ENCODE results near the gene SLCO3A1.
A peak's percentile ranks its signal among the peaks of the same experiment; 100 is the strongest.

Gene SLCO3A1

DNA sequence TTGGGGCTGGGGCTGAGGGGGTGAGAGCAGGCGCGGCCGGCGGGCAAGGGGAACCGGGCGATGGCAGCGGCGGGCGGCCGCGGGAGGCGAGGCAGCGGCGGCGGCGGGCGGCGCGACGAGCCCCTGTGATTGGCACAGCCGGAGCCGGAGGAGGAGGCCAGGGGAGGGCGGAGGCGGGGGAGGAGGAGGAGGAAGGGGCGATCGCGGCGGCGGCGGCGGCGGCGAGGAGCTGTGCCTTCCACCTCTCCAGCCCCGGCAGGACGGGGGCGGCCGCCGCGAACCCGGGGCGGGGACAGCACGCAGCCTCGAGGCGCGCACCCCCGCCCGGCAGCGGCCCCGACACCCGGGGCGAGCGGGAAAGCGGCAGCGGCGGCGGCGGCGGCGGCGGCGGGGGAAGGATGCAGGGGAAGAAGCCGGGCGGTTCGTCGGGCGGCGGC lies at the start of gene SLCO3A1:
TSS of gene SLCO3A1 (plus strand) at position 198 of the 437 bp plus-strand sequence.
- DNase-seq, result no peak

DNA sequence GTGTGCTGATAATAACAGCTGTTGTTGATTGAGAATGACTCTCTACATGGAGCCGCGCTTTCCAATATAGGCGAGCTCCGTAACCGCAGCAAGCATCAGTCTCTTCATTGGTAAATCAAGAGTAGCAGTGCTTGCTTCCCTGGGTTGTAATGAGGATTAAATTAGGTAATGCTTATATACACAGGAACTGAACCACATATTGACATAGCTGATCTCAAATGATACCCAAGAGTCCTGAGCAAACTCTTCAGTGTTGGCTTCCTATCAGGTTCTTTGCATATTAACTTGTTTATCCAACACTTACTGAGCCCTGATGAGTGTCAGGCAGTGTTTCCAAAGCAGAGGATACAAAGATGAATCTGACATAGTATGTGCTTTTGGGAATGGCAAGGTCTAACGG lies 46.4 kb upstream of the SLCO3A1 start:
- no peak for DNase-seq

DNA sequence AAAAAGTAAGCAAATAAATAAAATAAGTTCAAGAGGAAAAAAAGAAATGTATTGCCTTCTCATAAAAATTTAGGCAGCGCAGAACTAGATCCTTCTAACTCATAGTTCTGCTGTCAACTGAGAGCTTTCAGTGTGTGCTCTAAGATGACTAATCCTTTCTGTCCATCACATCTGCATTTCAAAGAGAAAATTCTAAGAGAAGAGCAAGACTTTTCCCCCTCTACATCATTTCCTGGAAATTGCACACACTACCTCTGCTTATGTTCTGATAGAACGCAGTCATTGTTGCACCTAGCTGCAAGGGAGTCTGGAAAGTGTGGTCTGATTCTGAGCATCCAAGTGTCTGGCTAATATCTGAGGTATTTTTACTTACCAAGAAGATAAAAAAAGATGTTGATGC lies 39.6 kb upstream of the SLCO3A1 start:
- no peak for DNase-seq

DNA sequence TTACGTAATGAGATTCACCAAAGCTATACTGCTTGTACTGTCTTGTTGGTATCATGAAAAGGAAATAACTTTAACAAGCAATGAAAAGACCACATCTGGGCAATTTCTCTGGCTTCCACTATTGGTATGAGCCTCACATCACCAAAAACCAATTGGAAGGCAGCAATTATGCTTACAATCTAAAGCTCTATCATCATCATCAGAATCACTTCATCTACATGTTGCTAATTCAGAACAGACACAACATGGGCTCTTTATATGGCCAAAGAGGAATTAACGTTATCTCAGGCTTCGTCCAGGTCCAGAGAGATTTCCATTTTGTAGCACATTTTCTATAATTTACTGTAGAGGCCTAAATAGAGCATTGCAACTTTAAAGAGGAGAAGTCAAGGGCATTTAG lies 36.6 kb upstream of the SLCO3A1 start:
- no peak for DNase-seq

DNA sequence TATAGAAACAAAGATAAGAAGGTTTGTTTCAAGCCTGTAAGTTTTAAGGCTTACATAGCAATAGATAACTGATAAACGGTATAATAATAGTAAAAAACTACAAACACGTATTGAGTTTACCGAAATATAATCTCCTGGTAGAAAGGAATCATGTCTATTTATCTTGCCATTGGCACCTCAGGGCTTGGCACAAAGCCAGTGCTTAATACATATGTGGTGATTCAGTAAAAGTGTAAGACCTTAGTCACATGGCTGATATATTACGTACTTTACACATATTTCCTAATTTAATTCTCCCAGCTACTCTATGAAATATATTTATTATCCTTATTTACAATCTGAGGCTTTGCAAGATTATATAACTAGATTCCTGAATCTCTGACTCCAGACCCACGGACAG lies 32.0 kb upstream of the SLCO3A1 start:
- DNase-seq, result no peak

DNA sequence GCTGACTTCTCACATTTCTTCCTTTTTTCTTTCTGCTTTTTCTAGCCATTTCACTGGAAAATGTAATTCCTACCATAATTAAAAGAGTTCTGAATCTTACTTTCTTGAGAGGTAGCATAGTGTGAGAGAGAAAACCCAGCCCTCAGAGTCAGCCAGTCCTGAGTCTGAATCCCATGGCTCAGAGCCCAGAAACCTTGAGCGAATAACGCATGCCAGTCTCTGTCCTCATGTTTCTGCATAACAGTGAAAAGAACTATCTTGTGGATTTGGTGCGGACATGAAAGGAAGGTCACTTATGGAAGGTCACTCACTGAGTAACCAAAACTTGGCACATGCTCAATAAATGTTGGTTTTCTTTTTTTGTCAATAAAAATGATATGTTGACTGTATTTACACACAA lies 29.3 kb upstream of the SLCO3A1 start:
- no peak for DNase-seq

DNA sequence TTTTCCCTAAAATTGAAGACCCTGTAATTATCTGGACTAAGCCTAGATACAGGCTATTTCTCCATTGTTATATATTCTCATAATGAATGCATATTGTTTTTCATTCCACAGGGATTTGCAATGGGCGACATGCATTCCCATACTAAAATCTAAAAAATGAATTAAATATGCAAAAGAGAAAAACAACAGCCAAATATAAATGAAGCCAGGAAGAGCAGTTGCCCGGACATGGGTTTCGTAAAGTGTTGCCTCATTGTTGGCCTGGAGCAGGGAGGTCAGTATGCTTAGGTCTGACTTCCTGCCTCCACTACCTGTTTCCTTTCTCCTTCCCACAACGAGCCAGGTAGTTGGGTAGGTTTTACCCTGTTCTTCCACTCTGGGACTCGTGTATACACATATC lies 27.1 kb upstream of the SLCO3A1 start:
- DNase-seq, result no peak

DNA sequence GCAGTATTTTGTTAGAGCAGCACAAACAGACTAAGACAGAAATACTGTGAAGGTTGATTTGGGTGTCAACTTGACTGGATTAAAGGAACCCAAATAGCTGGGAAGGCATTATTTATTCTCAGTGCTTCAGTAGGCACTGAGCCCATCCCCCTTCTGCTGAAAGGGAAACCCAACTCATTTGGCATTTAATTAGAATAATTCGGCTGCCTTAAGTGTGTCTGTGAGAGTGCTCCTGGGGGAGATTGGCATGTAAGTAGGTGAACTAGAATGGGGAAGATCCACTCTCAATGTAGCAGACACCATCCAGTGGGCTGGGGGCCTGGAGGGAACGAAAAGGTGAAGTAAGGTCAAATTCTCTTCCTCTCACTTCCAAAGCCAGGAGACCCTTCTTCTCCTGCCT lies 20.5 kb upstream of the SLCO3A1 start:
- no peak for DNase-seq

DNA sequence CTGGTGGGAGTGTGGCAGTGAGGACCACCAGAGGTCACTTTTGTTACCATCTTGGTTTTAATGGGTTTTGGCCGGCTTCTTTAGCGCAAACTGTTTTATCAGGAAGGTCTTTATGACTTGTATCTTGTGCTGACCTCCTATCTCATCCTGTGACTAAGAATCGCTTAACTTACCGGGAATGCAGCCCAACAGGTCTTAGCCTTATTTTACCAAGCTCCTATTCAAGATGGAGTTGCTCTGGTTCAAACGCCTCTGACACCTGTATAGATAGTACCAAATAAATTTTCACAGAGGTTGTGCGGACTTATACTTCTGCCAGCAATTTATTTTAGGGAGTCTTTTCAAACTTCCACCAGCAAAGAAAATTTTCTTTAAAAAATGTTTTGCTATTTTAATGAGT lies 13.6 kb upstream of the SLCO3A1 start:
- DNase-seq, result no peak

DNA sequence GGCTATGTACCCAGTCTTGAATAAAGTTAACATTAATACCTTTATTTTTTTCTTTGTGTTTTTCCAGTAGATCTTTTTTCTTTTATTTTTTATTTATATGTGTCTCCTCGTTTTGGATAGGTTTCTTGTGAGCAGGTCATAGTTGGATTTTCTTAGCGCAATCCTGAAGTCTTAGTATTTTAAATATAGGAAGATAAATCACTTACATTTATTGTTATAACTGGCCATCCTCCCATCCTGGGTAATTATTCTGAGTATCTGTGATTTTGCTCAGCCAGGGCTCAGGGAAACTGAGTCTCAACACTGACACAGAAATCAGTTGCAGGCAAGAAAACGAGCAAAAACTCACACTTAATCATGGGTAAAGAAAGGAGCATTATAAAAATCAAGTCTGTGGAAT lies 11.6 kb upstream of the SLCO3A1 start:
- DNase-seq, result no peak

DNA sequence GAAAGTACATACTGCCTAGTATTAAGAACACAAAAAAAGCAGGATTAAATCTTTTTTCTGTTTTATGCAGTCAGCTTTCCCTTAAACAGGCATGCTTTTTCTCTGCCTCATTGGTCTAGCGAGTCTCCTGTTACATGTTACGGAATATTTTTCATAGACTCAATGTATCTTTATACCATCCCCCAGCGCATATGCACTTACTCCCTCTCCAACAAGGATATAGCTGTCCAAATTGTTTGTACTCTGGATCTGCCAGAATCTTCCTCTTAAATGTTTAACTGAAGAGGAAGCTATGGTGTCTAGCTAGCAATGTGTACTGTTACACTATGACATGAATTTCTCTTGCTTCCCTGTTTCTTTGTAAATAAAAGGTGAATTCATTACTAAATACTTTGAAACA lies 9.2 kb upstream of the SLCO3A1 start:
- no peak for DNase-seq

DNA sequence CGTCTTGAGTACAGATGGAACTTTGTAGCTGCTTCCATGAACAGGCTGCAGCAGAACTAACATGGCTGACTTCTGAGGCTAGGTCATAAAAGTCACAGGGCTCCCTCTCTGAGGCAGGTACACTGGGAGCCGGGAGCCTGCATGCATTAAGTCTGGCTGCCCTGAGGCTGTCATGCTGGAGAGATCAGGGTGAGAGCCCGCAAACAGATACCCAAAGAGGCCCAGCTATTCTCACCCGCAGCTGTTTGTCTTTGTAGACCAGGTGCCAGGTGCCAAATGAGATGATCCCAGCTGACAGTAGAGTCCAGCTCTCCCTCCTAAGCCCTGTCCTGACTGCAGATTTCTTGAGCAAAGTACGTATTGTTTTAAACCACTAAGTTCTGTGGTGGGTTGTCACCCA lies 8.6 kb upstream of the SLCO3A1 start:
- DNase-seq, result no peak

DNA sequence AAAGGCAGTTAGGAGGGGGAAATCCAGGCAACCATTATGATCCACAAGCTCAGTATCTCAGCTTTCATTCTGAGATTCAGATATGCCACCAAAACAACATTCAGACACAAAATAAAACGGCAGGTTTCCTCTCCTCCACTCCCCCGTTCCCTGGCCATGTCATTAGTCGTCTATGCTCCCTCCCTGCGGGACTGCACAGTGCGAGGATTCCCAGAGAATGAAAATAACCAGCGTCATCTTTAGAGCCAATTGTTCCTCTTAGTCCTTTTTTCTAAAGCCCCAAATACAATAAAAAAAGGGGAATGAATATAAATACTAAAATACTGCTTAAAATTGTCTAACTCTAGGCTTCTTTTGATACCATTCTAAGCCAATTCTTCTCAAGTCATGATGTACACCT lies 7.8 kb upstream of the SLCO3A1 start:
- no peak for DNase-seq

DNA sequence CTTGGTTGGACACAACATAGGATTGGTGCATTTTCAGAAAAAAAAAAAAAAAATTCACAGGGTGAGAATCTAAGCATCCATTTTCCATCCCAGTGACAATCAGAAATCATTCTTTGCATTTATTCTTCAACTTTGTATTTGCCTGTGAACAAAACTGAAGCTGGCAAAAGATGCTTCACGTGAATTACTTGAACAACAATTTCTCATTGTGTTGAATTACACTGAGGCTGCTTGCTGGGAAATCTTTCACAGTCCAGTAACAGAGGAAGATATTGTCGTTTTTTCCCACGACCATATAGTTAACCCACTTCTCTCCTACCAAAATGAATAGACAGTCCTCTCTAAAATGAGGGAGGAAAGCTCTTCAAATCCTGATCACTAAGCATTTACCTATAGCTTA lies 4.3 kb upstream of the SLCO3A1 start:
- no peak for DNase-seq

DNA sequence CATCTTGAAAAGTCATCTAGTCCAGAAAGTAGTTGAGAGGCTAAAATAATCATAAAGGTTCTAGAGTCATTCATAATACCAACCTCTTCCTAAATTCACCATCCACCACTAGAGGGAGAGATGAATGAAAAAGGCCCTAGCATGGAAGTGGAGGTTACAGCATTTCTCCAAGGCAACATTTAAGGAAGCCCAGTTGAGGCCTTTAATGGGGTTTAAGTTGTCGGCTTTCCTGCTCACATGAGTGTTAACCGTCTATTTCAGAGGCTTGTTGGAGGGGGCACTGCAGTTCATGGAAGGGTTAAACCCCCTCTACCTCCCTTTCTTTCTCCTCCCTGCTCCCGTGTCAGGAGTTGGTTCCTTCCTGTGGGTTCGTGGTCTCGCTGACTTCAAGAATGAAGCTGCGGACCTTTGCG lies 3.8 kb upstream of the SLCO3A1 start:
- DNase-seq, result no peak

DNA sequence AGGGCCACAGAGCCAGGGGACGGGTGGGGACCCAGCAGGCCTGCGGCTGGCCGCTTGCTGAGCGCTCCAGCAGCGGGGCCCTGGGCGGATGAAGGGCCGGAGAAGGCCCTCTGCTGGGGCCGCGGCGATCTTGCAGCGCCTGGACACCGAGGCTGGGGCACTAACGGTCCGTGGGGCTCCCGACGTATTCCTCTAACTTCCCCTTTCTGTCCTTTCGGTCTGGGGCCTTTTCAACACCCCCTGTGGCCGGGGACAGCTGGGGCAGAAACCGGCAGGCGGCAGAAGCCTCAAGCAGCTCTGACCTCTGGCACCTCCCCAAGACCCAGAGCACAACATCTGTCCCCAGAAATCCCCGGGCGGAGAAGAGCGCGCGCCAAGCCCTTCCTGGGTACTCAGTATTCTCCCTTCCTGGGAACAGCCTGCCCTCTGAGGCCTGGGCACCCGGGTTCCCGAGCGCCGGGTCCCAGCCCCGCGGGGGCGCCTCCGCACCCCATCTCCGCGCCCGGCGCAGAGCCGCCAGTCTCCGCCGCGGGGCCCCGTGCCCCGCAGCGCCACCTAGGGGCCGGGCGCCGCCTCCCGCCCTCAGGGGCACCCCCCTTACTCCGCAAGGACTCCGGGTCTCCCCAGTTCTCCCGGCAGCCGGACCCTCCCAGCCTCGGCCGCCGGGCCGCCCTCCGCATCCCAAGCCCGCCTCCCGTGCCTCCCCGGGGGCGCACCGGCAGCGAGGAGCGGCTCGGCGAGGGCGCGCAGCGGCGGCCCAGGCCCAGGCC lies 582 bp upstream of the SLCO3A1 start:
- no peak for DNase-seq

DNA sequence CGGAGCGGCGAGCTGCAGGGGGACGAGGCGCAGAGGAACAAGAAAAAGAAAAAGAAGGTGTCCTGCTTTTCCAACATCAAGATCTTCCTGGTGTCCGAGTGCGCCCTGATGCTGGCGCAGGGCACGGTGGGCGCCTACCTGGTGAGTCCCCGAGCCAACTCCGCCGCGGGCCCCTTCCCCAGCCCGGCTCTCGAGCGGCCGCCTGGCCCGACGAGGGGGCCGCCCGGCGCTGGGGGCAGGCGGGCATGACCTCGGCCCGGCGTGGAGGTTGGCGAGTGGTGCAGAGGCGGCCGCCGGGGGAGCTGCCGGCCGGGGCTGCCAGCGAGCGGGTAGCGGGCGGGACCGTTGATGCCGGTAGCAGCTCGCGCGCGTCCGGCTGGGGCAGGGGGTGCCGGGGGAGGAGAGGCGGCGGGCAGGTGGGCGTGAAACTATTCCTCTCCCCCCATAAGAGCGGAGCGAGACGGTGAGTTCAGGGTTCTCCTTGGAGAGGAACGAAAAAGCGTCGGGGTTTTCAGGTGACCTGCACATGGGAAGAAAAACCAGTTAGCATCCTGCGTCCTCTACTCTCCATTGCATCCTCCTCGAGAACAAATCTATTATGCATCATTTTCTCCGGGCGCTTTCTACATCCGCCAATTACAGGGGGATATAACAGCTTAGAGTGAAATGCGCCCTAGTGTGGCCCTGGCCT lies 585 bp downstream of the SLCO3A1 start:
- no peak for DNase-seq

DNA sequence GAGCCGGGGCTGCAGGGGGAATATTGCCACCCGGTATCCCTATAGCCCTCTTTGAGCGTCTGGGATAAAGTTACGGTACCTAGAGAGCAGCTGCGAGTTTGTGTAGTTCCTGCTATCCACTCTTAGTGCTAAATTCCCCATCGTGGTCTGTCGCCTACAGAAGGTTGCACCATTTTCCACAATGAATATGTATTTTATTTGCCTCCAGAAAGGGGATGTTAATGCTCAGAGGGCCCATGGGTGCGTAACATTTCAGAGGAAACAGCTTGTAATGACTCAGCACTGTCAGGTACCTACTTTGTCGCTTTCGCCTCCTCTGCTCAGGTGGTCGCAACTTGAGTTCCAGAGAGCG lies 1.1 kb downstream of the SLCO3A1 start:
- DNase-seq, result no peak

DNA sequence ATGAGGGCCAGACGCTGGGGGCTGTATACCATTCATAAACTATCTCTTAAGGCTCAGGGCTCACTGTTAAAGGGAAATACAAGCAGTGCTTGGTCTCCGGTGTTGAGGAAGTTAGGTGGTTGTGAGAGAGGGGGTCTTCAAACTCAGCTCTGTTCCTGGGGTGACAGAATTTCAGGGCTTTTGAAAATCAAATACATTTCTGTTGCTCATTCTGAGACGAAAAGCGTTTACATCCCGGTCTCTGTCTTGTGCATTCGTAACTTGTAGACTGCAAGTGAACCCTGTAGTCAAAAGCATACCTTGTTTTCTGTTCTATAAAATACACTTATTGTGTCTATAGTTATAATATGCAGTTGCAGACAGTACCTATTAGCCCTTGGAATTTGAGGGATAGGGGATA lies 1.7 kb downstream of the SLCO3A1 start:
- DNase-seq, result no peak

DNA sequence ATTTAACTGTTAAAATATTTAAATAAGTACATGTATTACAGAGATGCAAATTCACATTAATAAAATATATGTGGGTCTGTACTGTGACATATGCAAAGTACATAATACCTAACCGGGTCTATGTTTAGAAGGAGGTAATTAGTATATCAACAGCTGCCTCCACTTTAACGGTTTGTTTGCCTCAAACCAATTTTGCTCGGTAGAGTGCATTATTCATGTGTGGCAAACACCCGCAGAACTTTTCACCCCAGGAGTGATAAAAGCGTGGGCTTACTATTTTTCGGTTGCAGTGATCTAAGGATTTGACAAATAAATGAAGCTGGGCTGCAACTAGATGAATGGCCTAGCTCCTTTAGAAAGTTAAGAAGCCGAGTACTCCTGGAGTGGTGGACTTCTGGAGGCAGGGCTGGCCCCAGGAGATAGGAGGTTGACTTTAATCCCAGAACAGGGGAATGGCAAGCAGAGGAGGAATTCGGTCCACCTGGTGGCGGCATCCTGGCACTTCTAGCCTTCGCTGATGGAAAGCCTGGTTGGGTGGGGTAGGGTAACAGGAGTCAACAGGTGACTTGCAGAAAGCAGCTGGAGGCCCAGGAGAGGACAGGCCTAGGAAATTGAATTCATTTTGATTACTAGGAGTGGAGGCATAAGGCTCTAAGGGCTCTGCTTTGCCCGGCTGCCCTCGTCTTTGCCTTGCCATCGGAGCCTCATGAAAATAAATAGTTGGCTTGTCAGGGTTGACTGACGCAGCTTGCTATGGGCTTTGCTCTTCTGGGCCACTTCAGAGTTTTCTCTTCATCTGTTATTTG lies 2.4 kb downstream of the SLCO3A1 start:
- DNase-seq, result peak; percentile 67

DNA sequence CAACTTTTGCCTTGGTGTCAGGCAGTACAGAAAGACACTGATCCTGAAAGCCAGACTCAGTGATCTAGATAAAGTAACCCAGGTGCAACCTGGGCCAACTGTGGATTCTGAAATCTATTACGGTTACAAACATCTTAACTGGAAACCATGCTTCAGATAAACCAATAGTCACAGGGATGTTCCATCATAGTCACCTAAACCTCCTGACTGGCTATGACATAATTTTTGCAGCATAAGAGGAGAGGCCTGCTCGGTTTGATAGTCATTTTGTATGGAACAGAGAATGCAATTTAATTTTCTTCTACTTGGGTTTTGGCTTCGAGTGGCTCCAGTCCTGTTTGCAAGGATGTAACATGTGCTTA lies 3.7 kb downstream of the SLCO3A1 start:
- DNase-seq, result no peak

DNA sequence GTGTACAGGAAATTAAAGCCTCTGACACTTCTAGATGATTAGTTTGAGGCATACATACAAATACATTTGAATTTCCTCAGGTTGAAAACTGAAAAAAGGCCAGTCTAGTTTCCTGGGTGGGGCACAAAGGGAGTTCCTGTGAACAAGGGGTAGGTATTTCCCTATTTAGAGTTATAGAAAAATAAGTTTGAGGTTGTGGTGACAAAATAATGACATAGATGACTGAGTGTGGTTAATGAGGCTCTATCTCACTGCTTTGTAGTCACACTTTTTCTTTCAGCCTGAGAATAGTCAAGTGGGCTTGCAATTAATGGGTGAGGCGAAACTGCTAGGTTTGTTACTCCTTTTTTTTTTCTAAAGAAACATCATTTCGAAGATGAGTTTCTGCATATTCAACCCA lies 4.3 kb downstream of the SLCO3A1 start:
- no peak for DNase-seq

DNA sequence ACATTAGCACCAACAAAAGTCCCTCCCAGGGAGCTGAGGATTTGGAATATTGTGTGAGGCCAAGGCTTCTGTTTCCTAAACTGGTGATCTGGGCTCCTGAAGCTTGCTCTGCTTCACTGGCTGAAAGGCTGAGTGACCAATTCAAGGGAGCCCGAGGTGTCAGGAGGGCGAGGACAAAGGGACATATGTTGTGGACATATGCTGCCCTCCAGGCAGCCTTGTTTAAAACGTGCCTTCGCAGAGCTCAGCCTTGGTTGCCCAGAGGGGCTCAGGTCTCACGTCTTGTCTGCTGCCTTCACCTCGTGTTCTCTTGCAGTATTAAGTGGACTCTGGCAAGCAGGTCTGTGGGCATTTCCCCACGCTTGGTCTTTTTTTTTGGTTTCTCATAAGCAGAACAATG lies 7.0 kb downstream of the SLCO3A1 start:
- DNase-seq, result no peak

DNA sequence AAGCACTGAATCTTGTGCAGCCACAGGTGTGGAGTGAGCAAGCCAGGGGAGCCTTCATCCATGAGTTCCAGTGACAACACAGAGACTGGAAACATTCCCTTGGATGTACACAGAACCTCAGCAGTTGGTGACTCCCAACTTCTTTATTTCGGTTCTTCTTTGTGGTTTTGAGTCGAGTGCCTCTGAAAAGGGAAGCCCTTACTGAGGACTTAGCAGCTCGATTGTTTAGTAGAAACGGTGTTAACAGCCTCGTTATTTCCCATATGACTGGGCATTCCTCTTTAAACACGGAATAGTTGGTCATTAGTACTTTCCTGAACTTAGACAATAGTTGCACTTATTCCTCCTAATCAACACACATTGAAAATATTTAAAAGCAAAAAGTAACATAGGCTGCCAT lies 7.7 kb downstream of the SLCO3A1 start:
- no peak for DNase-seq

Measured in NCI-H2107 (cell line).